ENCODE data around the gene RGPD5. TPM values are rescaled to one million over a fixed set of nuclear protein-coding genes. Genes with fewer than 3 reads are reported as not detected.
"Not testable (repeated sequence)": the region's sequence is repeated elsewhere in the genome, so short reads cannot be mapped to it uniquely, and the experiment has no call there.

The RGPD5 gene
- total and polyA plus RNA-seq, 2 donors from 2014 or later: 0.60 to 43.4 TPM

- intact Hi-C loops (cut with DNase I); H3K9ac ChIP-seq (ENCODE audit: low read length in 3 of 3); H3K27me3 ChIP-seq (ENCODE audit: control insufficient read depth, insufficient read depth, low read length); H3K4me1 ChIP-seq (ENCODE audit: control insufficient read depth in 2 of 3, insufficient read depth in 2 of 3, low read depth in 1 of 3, low read length in 3 of 3); H3K36me3 ChIP-seq (ENCODE audit: control insufficient read depth in 2 of 3, insufficient read depth in 3 of 3, low read length in 3 of 3); DNase-seq; H3K4me3 ChIP-seq (ENCODE audit: low read length in 3 of 3); H3K27ac ChIP-seq (ENCODE audit: low read depth in 2 of 2, low read length in 2 of 2); H3K9me3 ChIP-seq (ENCODE audit: control insufficient read depth in 2 of 3, insufficient read depth in 1 of 3, low read length in 3 of 3); FAIRE-seq: not testable (repeated sequence)
Observed at GRCh38 chr2:109871129-109871751, 77.1 kb downstream of the RGPD5 start.

- intact Hi-C loops (cut with DNase I); H3K27me3 ChIP-seq (ENCODE audit: control insufficient read depth, insufficient read depth, low read length); H3K36me3 ChIP-seq (ENCODE audit: control insufficient read depth in 2 of 3, insufficient read depth in 3 of 3, low read length in 3 of 3); FAIRE-seq; H3K9me3 ChIP-seq (ENCODE audit: control insufficient read depth in 2 of 3, insufficient read depth in 1 of 3, low read length in 3 of 3); H3K4me3 ChIP-seq (ENCODE audit: low read length in 3 of 3); H3K9ac ChIP-seq (ENCODE audit: low read length in 3 of 3); H3K4me1 ChIP-seq (ENCODE audit: control insufficient read depth in 2 of 3, insufficient read depth in 2 of 3, low read depth in 1 of 3, low read length in 3 of 3); H3K27ac ChIP-seq (ENCODE audit: low read depth in 2 of 2, low read length in 2 of 2); DNase-seq: not testable (repeated sequence)
Observed at GRCh38 chr2:109876625-109877024, 82.5 kb downstream of the RGPD5 start.

- H3K9ac ChIP-seq (ENCODE audit: low read length in 3 of 3); H3K27me3 ChIP-seq (ENCODE audit: control insufficient read depth, insufficient read depth, low read length); H3K4me3 ChIP-seq (ENCODE audit: low read length in 3 of 3); H3K36me3 ChIP-seq (ENCODE audit: control insufficient read depth in 2 of 3, insufficient read depth in 3 of 3, low read length in 3 of 3); H3K27ac ChIP-seq (ENCODE audit: low read depth in 2 of 2, low read length in 2 of 2); DNase-seq; H3K9me3 ChIP-seq (ENCODE audit: control insufficient read depth in 2 of 3, insufficient read depth in 1 of 3, low read length in 3 of 3); H3K4me1 ChIP-seq (ENCODE audit: control insufficient read depth in 2 of 3, insufficient read depth in 2 of 3, low read depth in 1 of 3, low read length in 3 of 3); intact Hi-C loops (cut with DNase I); FAIRE-seq: not testable (repeated sequence)
Observed at GRCh38 chr2:109882112-109882511, 88.0 kb downstream of the RGPD5 start.

GRCh38 chr2:109888414-109888813 is 94.3 kb downstream of the RGPD5 start:
- H3K4me3 ChIP-seq (ENCODE audit: low read length in 3 of 3); H3K36me3 ChIP-seq (ENCODE audit: control insufficient read depth in 2 of 3, insufficient read depth in 3 of 3, low read length in 3 of 3); H3K9me3 ChIP-seq (ENCODE audit: control insufficient read depth in 2 of 3, insufficient read depth in 1 of 3, low read length in 3 of 3); H3K4me1 ChIP-seq (ENCODE audit: control insufficient read depth in 2 of 3, insufficient read depth in 2 of 3, low read depth in 1 of 3, low read length in 3 of 3); H3K9ac ChIP-seq (ENCODE audit: low read length in 3 of 3); FAIRE-seq; H3K27me3 ChIP-seq (ENCODE audit: control insufficient read depth, insufficient read depth, low read length); H3K27ac ChIP-seq (ENCODE audit: low read depth in 2 of 2, low read length in 2 of 2); intact Hi-C loops (cut with DNase I); DNase-seq: not testable (repeated sequence)

GRCh38 chr2:109889909-109890308 is 95.8 kb downstream of the RGPD5 start:
- H3K9ac ChIP-seq (ENCODE audit: low read length in 3 of 3); intact Hi-C loops (cut with DNase I); H3K27me3 ChIP-seq (ENCODE audit: control insufficient read depth, insufficient read depth, low read length); H3K27ac ChIP-seq (ENCODE audit: low read depth in 2 of 2, low read length in 2 of 2); H3K36me3 ChIP-seq (ENCODE audit: control insufficient read depth in 2 of 3, insufficient read depth in 3 of 3, low read length in 3 of 3); H3K9me3 ChIP-seq (ENCODE audit: control insufficient read depth in 2 of 3, insufficient read depth in 1 of 3, low read length in 3 of 3); DNase-seq; H3K4me1 ChIP-seq (ENCODE audit: control insufficient read depth in 2 of 3, insufficient read depth in 2 of 3, low read depth in 1 of 3, low read length in 3 of 3); H3K4me3 ChIP-seq (ENCODE audit: low read length in 3 of 3): not testable (repeated sequence)
- peak; percentile 3 for FAIRE-seq

- H3K9ac ChIP-seq (ENCODE audit: low read length in 3 of 3); H3K4me3 ChIP-seq (ENCODE audit: low read length in 3 of 3); H3K4me1 ChIP-seq (ENCODE audit: control insufficient read depth in 2 of 3, insufficient read depth in 2 of 3, low read depth in 1 of 3, low read length in 3 of 3); H3K27ac ChIP-seq (ENCODE audit: low read depth in 2 of 2, low read length in 2 of 2); FAIRE-seq; H3K9me3 ChIP-seq (ENCODE audit: control insufficient read depth in 2 of 3, insufficient read depth in 1 of 3, low read length in 3 of 3); intact Hi-C loops (cut with DNase I); H3K27me3 ChIP-seq (ENCODE audit: control insufficient read depth, insufficient read depth, low read length); H3K36me3 ChIP-seq (ENCODE audit: control insufficient read depth in 2 of 3, insufficient read depth in 3 of 3, low read length in 3 of 3); DNase-seq: not testable (repeated sequence)
Observed at GRCh38 chr2:109891024-109891423, 96.9 kb downstream of the RGPD5 start.

GRCh38 chr2:109893736-109894135 is 99.6 kb downstream of the RGPD5 start:
- H3K9me3 ChIP-seq (ENCODE audit: control insufficient read depth in 2 of 3, insufficient read depth in 1 of 3, low read length in 3 of 3); H3K9ac ChIP-seq (ENCODE audit: low read length in 3 of 3); FAIRE-seq; H3K27me3 ChIP-seq (ENCODE audit: control insufficient read depth, insufficient read depth, low read length); H3K27ac ChIP-seq (ENCODE audit: low read depth in 2 of 2, low read length in 2 of 2); H3K4me1 ChIP-seq (ENCODE audit: control insufficient read depth in 2 of 3, insufficient read depth in 2 of 3, low read depth in 1 of 3, low read length in 3 of 3); DNase-seq; H3K36me3 ChIP-seq (ENCODE audit: control insufficient read depth in 2 of 3, insufficient read depth in 3 of 3, low read length in 3 of 3); H3K4me3 ChIP-seq (ENCODE audit: low read length in 3 of 3); intact Hi-C loops (cut with DNase I): not testable (repeated sequence)

GRCh38 chr2:109894141-109894540 is 100.0 kb downstream of the RGPD5 start:
- DNase-seq; H3K36me3 ChIP-seq (ENCODE audit: control insufficient read depth in 2 of 3, insufficient read depth in 3 of 3, low read length in 3 of 3); H3K4me3 ChIP-seq (ENCODE audit: low read length in 3 of 3); H3K9me3 ChIP-seq (ENCODE audit: control insufficient read depth in 2 of 3, insufficient read depth in 1 of 3, low read length in 3 of 3); H3K9ac ChIP-seq (ENCODE audit: low read length in 3 of 3); H3K27ac ChIP-seq (ENCODE audit: low read depth in 2 of 2, low read length in 2 of 2); intact Hi-C loops (cut with DNase I); H3K27me3 ChIP-seq (ENCODE audit: control insufficient read depth, insufficient read depth, low read length); H3K4me1 ChIP-seq (ENCODE audit: control insufficient read depth in 2 of 3, insufficient read depth in 2 of 3, low read depth in 1 of 3, low read length in 3 of 3); FAIRE-seq: not testable (repeated sequence)
